ENCODE data around the gene PCYT1B.

The PCYT1B gene

GRCh38 chrX:24542756-24543155 is 104.4 kb downstream of the PCYT1B start:
- Histone ChIP-seq H3K4me2 (no peak overlapping the region), H3K4me3 (IDR thresholded peaks at IDR 0.05; ENCODE audit: insufficient read depth, low read depth, low read length) (no peak overlapping the region), H3K79me2 (ENCODE audit: insufficient read depth, low read depth) (no peaks in the 10 kb centered on the region), H2AFZ (ENCODE audit: low read depth) (no peak overlapping the region), H3K36me3 (ENCODE audit: insufficient read depth) (no peaks in the 10 kb centered on the region), H3K9ac (no peak overlapping the region), H4K20me1 (ENCODE audit: insufficient read depth) (no peaks in the 10 kb centered on the region), H3K27ac (no peak overlapping the region), H3K4me1 (ENCODE audit: low read depth, poor library complexity, severe bottlenecking) (no peaks in the 10 kb centered on the region), H3K27me3 (ENCODE audit: insufficient read depth, low read depth) (no peaks in the 10 kb centered on the region)
- TF ChIP-seq CTCF (conservative IDR thresholded peaks at IDR 0.05; ENCODE audit: low read depth, low read length), result no peak

GRCh38 chrX:24536551-24536950 is 110.6 kb downstream of the PCYT1B start:
- Histone ChIP-seq H3K4me1 (ENCODE audit: low read depth, poor library complexity, severe bottlenecking) (no peaks in the 10 kb centered on the region), H3K9ac (no peak overlapping the region), H3K36me3 (ENCODE audit: insufficient read depth) (no peaks in the 10 kb centered on the region), H2AFZ (ENCODE audit: low read depth) (no peak overlapping the region), H3K27ac (no peak overlapping the region), H3K27me3 (ENCODE audit: insufficient read depth, low read depth) (no peaks in the 10 kb centered on the region), H3K79me2 (ENCODE audit: insufficient read depth, low read depth) (no peaks in the 10 kb centered on the region), H3K4me3 (IDR thresholded peaks at IDR 0.05; ENCODE audit: insufficient read depth, low read depth, low read length) (no peak overlapping the region), H3K4me2 (no peak overlapping the region), H4K20me1 (ENCODE audit: insufficient read depth) (no peaks in the 10 kb centered on the region)
- no peak for TF ChIP-seq CTCF (conservative IDR thresholded peaks at IDR 0.05; ENCODE audit: low read depth, low read length)

GRCh38 chrX:24528605-24529004 is 118.5 kb downstream of the PCYT1B start:
- no peak for TF ChIP-seq CTCF (conservative IDR thresholded peaks at IDR 0.05; ENCODE audit: low read depth, low read length)
- no peak overlapping the region for H3K9ac ChIP-seq
- no peak overlapping the region for H3K27ac ChIP-seq
- H2AFZ ChIP-seq (ENCODE audit: low read depth), result no peak overlapping the region
- H3K4me3 ChIP-seq (IDR thresholded peaks at IDR 0.05; ENCODE audit: insufficient read depth, low read depth, low read length), result no peak overlapping the region
- no peaks in the 10 kb centered on the region for H3K36me3 ChIP-seq (ENCODE audit: insufficient read depth)
- H3K4me1 ChIP-seq (ENCODE audit: low read depth, poor library complexity, severe bottlenecking), result no peaks in the 10 kb centered on the region
- H4K20me1 ChIP-seq (ENCODE audit: insufficient read depth), result no peaks in the 10 kb centered on the region
- no peaks in the 10 kb centered on the region for H3K79me2 ChIP-seq (ENCODE audit: insufficient read depth, low read depth)
- H3K27me3 ChIP-seq (ENCODE audit: insufficient read depth, low read depth), result no peaks in the 10 kb centered on the region
- no peak overlapping the region for H3K4me2 ChIP-seq

- H3K9ac ChIP-seq, result no peak overlapping the region
- H3K79me2 ChIP-seq (ENCODE audit: insufficient read depth, low read depth), result no peaks in the 10 kb centered on the region
- no peak overlapping the region for H3K4me2 ChIP-seq
- no peak overlapping the region for H2AFZ ChIP-seq (ENCODE audit: low read depth)
- no peaks in the 10 kb centered on the region for H3K36me3 ChIP-seq (ENCODE audit: insufficient read depth)
- no peaks in the 10 kb centered on the region for H3K27me3 ChIP-seq (ENCODE audit: insufficient read depth, low read depth)
- H3K4me1 ChIP-seq (ENCODE audit: low read depth, poor library complexity, severe bottlenecking), result no peaks in the 10 kb centered on the region
- no peak for TF ChIP-seq CTCF (conservative IDR thresholded peaks at IDR 0.05; ENCODE audit: low read depth, low read length)
- H4K20me1 ChIP-seq (ENCODE audit: insufficient read depth), result no peaks in the 10 kb centered on the region
- no peak overlapping the region for H3K4me3 ChIP-seq (IDR thresholded peaks at IDR 0.05; ENCODE audit: insufficient read depth, low read depth, low read length)
- H3K27ac ChIP-seq, result no peak overlapping the region
Observed at GRCh38 chrX:24526616-24527015, 120.5 kb downstream of the PCYT1B start.

- no peak for TF ChIP-seq CTCF (conservative IDR thresholded peaks at IDR 0.05; ENCODE audit: low read depth, low read length)
- Histone ChIP-seq H3K79me2 (ENCODE audit: insufficient read depth, low read depth) (no peaks in the 10 kb centered on the region), H3K27me3 (ENCODE audit: insufficient read depth, low read depth) (no peaks in the 10 kb centered on the region), H3K27ac (no peak overlapping the region), H3K36me3 (ENCODE audit: insufficient read depth) (no peaks in the 10 kb centered on the region), H3K4me3 (IDR thresholded peaks at IDR 0.05; ENCODE audit: insufficient read depth, low read depth, low read length) (no peak overlapping the region), H3K9ac (no peak overlapping the region), H3K4me2 (no peak overlapping the region), H3K4me1 (ENCODE audit: low read depth, poor library complexity, severe bottlenecking) (no peaks in the 10 kb centered on the region), H2AFZ (ENCODE audit: low read depth) (no peak overlapping the region), H4K20me1 (ENCODE audit: insufficient read depth) (no peaks in the 10 kb centered on the region)
Observed at GRCh38 chrX:24525455-24525854, 121.7 kb downstream of the PCYT1B start.

Measured in KMS-11 (cell line).